Neuron (in vitro differentiated cells): ENCODE data around the gene FXYD7.
"Not testable (repeated sequence)": the region's sequence is repeated elsewhere in the genome, so short reads cannot be mapped to it uniquely, and the experiment has no call there.

Source experiments
- H2AFZ ChIP-seq: one replicate; pipeline ENCODE4 v1.6.1; 2013; ENCODE audit warnings: low read depth, mild to moderate bottlenecking, inconsistent platforms, low read length, moderate library complexity
- H3K27me3 ChIP-seq: one replicate; pipeline ENCODE4 v1.6.1; 2013; ENCODE audit warnings: low read length; ENCODE audit not compliant: insufficient read depth
- H3K36me3 ChIP-seq: one replicate; pipeline ENCODE4 v1.6.1; 2013; ENCODE audit warnings: low read length; ENCODE audit not compliant: insufficient read depth
- H3K4me1 ChIP-seq: one replicate; pipeline ENCODE4 v1.6.1; 2013; ENCODE audit warnings: low read length; ENCODE audit not compliant: insufficient read depth
- H3K4me3 ChIP-seq: 2 replicates; pipeline ENCODE4 v1.5.1; 2013; ENCODE audit warnings: mild to moderate bottlenecking, low read length, moderate library complexity
- H3K9me3 ChIP-seq: one replicate; pipeline ENCODE4 v1.6.1; 2013; ENCODE audit warnings: low read length

Gene FXYD7, protein sequence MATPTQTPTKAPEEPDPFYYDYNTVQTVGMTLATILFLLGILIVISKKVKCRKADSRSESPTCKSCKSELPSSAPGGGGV

DNA sequence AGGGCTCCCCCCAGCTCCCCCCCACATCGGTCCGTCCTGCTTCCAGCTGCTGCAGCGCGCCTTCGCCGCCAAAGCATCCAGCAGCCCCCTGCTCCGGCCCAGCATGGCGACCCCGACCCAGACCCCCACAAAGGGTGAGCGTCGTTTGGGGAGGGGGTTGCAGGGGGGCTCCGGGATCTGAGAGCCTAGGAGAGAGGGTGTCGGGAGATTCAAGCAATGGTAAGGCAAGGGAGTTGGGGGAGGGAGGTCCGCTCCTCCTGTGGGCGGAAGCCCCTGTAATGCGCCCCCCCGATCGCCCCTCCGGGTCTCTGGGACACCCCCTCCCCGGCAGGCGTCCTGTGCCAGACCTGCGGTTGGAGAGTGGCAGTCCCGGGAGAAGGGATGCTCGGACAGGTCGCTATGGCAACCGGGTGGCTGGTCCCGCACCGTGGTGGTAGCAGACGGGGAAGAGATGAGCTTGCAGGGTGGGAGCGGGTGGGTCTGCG lies at the start of gene FXYD7:
Gene FXYD7, plus strand, starts transcription at position 25 of the 485 bp plus-strand sequence. Its CDS starts 79 bp downstream, at position 104.
- Histone ChIP-seq H2AFZ (peak within 1 kb of the TSS; percentile 22), H3K4me3 (peak within 1 kb of the TSS; percentile 48), H3K4me1 (peaks cover 60% of the 10 kb centered on the region), H3K27me3 (no peaks in the 10 kb centered on the region), H3K9me3 (no peaks in the 10 kb centered on the region), H3K36me3 (no peaks in the 10 kb centered on the region)

DNA sequence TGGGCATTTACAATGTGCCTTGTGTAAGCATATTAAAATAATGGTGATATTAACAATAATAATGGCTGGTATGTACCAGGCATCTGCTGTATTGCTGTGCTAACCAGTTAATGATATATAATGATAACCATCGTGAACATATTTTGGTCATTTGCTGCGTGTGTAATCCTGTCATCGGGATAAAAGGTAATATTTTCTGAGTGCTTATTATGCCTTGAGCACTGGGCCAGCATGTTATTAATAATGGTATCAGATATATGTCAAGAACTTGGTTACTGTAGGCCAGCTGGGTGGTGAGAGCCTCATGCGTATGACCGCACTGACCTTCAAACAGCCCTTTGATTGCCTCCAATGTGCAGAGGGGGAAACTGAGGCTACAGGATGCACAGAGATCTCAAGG lies 49.6 kb upstream of the FXYD7 start:
- Histone ChIP-seq H3K27me3 (no peaks in the 10 kb centered on the region), H3K36me3 (no peaks in the 10 kb centered on the region), H3K4me1 (no peaks in the 10 kb centered on the region), H2AFZ (no peak overlapping the region), H3K4me3 (no peak overlapping the region), H3K9me3 (no peaks in the 10 kb centered on the region)

DNA sequence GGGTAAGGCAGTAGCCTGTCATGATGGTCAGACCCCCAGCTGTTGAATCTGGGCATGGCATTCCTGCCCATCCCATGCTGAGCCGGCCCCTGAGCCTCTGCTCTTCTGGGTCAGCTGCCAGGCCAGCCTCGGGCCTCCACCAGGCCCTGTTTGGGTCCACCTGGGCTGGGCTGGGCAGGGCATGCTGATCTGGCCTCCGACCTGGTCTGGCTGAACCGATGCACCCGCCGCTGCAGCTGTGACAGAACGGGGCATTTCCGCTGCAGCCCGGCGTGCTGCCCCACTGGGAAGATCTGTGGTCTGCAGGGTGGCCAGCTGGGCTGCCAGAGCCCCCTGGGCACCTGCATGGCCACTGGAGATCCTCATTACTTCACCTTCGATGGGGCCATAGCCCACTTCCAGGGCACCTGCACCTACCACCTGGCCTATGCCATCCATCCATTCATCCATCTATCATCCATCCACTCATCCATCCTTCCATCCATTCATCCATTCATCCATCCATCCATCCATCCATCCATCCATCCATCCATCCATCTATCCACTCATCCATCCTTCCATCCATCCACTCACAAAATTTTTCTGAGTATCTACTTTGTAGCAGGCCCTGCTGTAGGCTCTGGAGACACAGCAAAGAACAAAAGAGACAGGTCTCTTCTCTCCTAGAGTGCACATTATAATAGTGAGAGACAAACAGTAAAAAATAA lies 49.0 kb upstream of the FXYD7 start:
- Histone ChIP-seq H3K9me3 (no peaks in the 10 kb centered on the region), H3K4me1 (no peaks in the 10 kb centered on the region), H3K27me3 (no peaks in the 10 kb centered on the region), H3K4me3 (no peak overlapping the region), H2AFZ (no peak overlapping the region), H3K36me3 (no peaks in the 10 kb centered on the region)

DNA sequence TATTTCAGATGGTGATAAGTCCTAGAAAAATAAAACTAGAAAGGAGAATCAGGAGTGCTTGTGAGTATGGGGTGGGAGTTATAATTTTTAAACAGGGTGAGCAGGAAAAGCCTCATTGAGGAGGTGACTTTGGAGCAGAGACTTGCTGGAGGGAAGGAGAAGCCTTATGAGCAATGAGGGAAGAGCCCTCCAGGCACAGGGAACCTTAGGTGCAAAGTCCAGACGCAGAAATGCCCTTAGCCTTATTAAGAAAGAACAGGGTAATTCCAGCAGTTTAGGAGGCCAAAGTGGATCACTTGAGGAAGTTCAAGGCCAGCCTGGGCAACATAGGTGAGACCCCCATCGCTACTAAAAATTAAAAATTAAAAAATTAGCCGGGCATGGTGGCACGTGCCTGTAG lies 48.4 kb upstream of the FXYD7 start:
- Histone ChIP-seq H3K4me3 (no peak overlapping the region), H3K36me3 (no peaks in the 10 kb centered on the region), H3K27me3 (no peaks in the 10 kb centered on the region), H3K9me3 (no peaks in the 10 kb centered on the region), H2AFZ (no peak overlapping the region), H3K4me1 (no peaks in the 10 kb centered on the region)

DNA sequence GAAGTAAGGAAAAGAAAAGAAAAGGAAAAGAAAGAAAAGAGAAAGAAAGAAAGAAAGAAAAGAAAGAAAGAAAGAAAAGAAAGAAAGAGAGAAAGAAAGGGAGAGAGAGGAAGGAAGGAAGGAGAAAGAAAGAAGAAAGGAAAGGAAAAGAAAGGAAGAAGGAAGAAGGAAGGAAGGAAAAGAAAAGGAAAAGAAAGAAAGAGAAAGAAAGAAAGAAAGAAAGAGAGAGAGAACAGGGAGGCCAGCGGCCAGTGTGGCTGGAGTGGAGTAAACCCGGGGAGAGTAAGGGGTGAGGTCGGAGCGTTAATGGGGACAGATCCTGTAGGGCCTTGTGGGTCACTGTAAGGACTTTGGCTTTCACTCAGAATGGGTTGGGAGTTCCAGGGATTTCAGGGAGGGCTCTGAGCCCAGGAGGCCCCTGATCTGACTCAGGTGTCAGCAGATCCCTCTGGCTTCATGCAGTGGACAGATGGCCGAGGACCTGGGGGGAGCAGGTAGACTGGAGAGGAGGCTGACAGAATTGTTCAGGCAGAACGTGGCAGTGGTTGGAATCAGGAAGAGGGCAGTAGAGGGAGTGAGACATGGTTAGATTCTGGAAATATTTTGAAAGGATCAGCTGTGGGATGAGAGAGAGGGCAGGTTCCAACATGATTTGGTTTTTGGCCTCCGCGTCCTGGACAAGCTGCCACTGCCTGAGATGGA lies 47.2 kb upstream of the FXYD7 start:
- Histone ChIP-seq H3K9me3 (no peaks in the 10 kb centered on the region), H3K36me3 (no peaks in the 10 kb centered on the region)

DNA sequence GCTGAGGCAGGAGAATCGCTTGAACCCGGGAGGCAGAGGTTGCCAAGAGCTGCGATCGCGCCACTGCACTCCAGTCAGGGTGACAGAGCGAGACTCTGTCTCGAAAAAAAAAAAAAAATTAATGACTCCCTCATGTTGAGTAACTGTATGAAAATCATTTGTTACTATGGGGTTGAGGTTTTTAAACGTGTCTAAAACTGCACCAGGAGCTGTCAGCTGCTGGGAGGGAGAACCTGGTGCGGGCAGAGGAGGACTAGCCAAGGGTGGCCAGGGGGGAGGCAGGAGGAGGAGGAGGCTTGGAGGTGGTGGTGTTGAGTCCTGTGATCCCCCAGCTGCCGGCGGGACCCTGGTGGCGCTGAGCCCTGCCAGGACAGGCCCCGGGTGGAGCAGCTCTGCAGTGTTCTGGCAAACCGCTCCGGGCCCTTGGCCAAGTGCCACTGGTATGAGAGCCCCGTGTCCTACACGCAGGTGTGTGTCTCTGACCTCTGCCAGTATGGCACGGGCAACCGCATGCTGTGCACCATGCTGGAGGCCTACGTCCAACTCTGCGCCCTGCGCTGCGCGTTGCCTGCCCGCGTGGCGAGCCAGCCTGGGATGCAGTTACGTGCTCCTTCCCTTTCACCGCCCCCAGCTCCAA lies 44.5 kb upstream of the FXYD7 start:
- H3K9me3 ChIP-seq, result no peaks in the 10 kb centered on the region
- H3K4me3 ChIP-seq, result no peak overlapping the region
- no peaks in the 10 kb centered on the region for H3K27me3 ChIP-seq
- no peaks in the 10 kb centered on the region for H3K36me3 ChIP-seq
- H3K4me1 ChIP-seq, result no peaks in the 10 kb centered on the region
- no peak overlapping the region for H2AFZ ChIP-seq

More for the DNA sequence above, 47.2 kb upstream of the FXYD7 start:
- Histone ChIP-seq H3K4me1 (no peaks in the 10 kb centered on the region), H3K4me3 (no peak overlapping the region), H2AFZ (no peak overlapping the region), H3K27me3 (no peaks in the 10 kb centered on the region)

DNA sequence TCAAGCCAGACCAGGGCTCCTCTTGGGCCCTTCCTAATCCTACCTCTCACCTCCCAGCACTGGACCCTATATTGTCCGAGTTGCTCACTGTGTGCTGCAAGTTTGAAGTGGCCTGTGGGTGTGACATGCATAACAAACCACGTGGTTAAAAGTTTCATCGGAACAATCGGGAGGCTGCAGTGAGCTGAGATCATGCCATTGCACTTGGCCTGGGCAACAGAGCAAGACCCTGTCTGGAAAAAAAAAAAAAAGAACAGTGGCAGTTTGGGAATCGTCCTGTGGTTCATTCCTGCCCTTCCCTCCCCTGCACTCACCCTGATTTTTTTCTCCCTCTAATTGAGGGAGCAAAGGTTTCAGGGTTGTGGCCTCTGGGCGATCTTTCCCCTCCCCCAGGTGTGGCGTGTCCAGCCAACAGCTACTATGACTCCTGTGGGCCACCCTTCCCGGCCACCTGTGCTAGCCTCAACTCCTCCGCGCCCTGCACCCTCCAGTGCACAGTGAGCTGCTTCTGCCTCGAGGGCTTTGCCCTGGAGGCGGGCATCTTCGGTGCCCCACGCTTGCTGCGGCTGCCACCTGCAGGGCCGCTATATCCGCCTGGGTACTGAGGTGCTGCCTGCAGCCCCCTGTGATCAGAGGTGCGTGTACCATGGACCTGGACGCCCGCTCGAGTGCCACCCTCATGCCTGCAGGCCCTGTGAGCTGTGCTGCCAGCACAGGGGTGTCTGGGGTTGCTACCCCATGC lies 43.7 kb upstream of the FXYD7 start:
- H2AFZ ChIP-seq, result no peak overlapping the region
- H3K9me3 ChIP-seq, result no peaks in the 10 kb centered on the region
- H3K4me1 ChIP-seq, result no peaks in the 10 kb centered on the region
- no peaks in the 10 kb centered on the region for H3K36me3 ChIP-seq
- H3K27me3 ChIP-seq, result no peaks in the 10 kb centered on the region
- H3K4me3 ChIP-seq, result no peak overlapping the region

DNA sequence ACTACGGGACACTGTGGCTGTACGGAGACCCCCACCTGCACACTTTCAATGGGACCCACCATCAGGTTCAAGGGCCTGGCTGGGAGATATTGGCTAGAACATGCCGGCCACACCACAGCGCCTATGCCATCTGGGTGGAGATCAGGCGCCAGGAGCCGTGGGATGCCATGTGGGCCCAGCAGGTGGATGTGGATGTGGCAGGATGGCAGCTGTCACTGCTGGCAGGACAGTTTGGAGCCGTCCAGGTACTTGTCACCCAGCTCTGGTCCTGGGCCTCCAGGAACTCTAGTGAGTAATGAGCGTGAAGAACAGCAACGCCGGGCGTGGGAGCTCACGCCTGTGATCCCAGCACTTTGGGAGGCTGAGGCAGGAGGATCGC lies 43.2 kb upstream of the FXYD7 start:
- Histone ChIP-seq H3K36me3 (no peaks in the 10 kb centered on the region), H3K27me3 (no peaks in the 10 kb centered on the region), H3K4me1 (no peaks in the 10 kb centered on the region), H2AFZ (no peak overlapping the region), H3K9me3 (no peaks in the 10 kb centered on the region), H3K4me3 (no peak overlapping the region)

DNA sequence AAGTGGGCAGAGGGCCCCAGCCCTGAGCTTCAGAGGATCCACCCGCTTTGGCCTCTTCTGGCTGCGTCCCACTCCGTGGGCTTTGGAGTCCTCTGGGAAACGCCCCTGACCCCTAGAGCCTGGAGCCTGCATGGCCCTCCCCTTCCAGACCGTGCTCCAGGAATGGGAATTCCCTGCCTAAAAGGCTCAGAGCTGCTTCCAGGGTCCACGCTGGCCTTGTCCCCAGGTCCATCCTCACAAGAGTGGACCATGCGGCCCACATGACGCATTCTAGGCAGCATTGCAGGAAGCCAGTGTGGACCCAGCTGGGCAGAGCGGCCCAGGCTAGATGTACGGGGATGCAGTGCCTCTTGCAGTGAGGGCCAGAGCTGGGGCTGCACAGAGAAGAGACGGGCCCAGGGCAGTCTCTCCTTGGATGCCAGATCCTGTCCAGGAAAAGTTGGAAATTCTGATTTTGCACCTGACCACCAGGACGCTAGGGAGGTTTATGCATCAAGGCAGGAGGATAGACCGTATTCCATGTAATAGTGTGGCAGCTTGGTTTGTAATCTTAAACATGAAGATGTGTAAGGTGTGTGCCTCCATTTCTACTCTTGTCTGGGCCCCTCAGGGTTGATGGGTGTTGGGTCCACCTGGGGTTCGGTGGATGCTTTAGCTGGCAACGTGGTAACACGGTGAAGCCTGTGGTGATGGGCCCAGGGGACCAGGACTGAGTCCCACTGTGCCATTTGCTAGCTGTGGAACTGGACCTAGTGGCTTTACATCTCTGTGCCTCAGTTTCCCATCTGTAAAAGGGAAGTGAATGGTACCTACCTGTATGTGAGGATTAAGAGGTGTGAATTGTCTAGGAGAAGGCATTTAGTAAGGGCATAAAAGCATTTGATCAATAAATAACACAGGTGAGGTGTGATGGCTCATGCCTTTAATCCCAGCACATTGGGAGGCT lies 42.2 kb upstream of the FXYD7 start:
- H3K4me1 ChIP-seq, result no peaks in the 10 kb centered on the region
- no peak overlapping the region for H2AFZ ChIP-seq
- H3K36me3 ChIP-seq, result no peaks in the 10 kb centered on the region
- no peaks in the 10 kb centered on the region for H3K27me3 ChIP-seq
- H3K9me3 ChIP-seq, result peaks cover 6% of the 10 kb centered on the region
- H3K4me3 ChIP-seq, result no peak overlapping the region

DNA sequence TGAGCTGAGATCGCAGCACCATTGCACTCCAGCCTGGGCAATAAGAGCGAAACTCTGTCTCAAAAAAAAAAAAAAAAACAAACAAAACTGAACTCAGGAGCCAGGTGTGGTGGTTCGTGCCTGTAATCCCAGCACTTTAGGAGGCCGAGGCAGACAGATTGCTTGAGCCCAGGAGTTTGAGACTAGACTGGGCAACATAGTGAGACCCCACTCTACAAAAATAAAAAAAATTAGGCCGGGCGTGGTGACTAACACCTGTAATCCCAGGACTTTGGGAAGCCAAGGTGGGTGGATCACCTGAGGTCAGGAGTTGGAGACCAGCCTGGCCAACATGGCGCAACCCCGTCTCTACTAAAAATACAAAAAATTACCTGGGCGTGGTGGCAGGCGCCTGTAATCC lies 41.1 kb upstream of the FXYD7 start:
- not testable (repeated sequence) for H3K4me3 ChIP-seq, H3K4me1 ChIP-seq, H3K9me3 ChIP-seq, H2AFZ ChIP-seq, H3K36me3 ChIP-seq, H3K27me3 ChIP-seq

DNA sequence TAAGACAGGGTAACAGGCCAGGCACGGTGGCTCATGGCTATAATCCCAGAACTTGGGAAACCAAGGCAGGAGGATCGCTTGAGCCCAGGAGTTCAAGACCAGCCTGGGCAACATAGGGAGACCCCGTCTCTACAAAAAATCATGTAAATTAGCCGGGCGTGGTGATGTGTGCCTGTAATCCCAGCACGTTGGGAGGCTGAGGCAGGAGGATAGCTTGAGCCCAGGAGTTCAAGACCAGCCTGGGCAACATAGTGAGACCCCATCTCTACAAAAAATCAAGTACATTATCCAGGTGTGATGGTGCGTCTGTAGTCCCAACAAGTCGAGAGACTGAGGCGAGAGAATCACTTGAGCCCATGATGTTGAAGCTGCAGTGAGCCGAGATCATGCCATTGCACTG lies 39.4 kb upstream of the FXYD7 start:
- not testable (repeated sequence) for H3K36me3 ChIP-seq

DNA sequence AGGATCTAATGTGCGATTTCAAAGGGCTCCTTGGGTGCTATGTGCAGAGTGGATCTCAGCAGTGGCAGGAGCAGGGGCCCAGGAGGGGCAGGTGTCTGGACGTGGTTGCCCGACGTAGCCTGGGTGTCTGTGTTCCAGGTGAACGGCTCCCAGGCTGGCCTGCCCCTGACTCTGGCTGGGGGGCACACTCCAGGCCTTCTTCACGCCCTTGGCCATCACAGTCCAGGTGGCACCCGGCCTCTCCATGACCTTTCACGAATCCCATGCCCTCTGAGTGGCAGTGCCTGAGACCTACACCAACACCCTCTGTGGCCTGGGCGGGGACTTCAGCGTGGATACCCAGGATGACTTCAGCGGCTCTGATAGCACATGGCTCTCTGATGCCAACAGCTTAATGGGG lies 38.7 kb upstream of the FXYD7 start:
- Histone ChIP-seq H3K4me3 (no peak overlapping the region), H3K36me3 (no peaks in the 10 kb centered on the region), H3K9me3 (peaks cover 6% of the 10 kb centered on the region), H3K4me1 (no peaks in the 10 kb centered on the region), H2AFZ (no peak overlapping the region), H3K27me3 (no peaks in the 10 kb centered on the region)

More for the DNA sequence above, 39.4 kb upstream of the FXYD7 start:
- not testable (repeated sequence) for H3K9me3 ChIP-seq, H3K4me1 ChIP-seq, H2AFZ ChIP-seq, H3K27me3 ChIP-seq, H3K4me3 ChIP-seq
